ENCODE data around the gene CRYBA2.

The CRYBA2 gene

DNA sequence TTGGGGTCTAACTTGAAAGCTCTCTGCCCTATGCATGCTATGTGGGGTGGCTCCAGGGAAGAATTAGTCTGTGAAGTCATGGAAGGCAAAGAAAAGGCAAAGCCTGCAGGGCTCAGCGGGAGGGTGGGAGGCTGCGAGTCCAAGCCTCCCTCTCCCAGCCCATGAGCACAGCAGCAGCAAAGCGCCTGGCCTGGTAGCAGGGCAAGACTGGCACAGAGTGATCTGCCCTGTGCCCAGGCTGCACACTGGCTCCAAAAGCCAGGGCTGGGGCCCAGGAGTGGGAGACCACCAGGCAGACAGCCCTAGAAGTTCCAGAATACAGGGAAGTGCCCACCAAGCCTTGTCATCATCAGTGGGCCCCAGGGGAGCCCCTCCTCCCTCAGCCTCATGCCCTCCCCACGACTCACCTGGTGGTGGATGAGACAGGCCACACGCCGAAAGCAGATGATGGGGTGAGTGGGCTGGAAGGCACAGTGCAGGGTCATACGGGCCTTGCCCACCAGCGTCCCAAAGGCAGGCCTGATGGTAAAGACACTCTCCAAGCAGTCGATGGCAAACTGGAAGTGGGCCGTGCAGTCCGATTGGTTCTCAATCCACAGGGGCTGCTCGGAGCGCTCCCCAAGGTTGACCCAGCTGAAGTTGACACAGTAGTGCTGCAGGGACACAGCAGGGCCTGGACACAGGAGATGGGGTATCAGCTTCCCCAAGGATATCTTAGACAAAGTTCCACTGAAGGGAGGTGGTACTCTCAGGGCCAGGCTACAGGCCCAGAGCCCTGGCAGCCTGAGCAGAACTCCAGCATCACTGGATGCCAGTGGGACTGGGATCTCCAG lies 36.0 kb upstream of the CRYBA2 start:
- H4K20me1 ChIP-seq (ENCODE audit: low read depth, low read length): no peaks in the 10 kb centered on the region
- H2AFZ ChIP-seq (ENCODE audit: low read depth, low read length, severe bottlenecking): no peak overlapping the region
- no peaks in the 10 kb centered on the region for H3K9me3 ChIP-seq (ENCODE audit: insufficient read depth, low read length)
- no peak overlapping the region for H3K4me2 ChIP-seq (ENCODE audit: low read depth, low read length, poor library complexity, severe bottlenecking)
- no peaks in the 10 kb centered on the region for H3K27me3 ChIP-seq (ENCODE audit: low read length)
- H3K27ac ChIP-seq (ENCODE audit: low read depth, low read length): no peak overlapping the region
- no peaks in the 10 kb centered on the region for H3F3A ChIP-seq (ENCODE audit: insufficient read depth)
- H3K9me2 ChIP-seq (replicated peaks; ENCODE audit: insufficient read depth, low read length): no peaks in the 10 kb centered on the region
- no peak for TF ChIP-seq EZH2phosphoT487 (conservative IDR thresholded peaks at IDR 0.05; ENCODE audit: low read length)
- TF ChIP-seq, protein P1, sequence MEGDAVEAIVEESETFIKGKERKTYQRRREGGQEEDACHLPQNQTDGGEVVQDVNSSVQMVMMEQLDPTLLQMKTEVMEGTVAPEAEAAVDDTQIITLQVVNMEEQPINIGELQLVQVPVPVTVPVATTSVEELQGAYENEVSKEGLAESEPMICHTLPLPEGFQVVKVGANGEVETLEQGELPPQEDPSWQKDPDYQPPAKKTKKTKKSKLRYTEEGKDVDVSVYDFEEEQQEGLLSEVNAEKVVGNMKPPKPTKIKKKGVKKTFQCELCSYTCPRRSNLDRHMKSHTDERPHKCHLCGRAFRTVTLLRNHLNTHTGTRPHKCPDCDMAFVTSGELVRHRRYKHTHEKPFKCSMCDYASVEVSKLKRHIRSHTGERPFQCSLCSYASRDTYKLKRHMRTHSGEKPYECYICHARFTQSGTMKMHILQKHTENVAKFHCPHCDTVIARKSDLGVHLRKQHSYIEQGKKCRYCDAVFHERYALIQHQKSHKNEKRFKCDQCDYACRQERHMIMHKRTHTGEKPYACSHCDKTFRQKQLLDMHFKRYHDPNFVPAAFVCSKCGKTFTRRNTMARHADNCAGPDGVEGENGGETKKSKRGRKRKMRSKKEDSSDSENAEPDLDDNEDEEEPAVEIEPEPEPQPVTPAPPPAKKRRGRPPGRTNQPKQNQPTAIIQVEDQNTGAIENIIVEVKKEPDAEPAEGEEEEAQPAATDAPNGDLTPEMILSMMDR (IDR thresholded peaks at IDR 0.05; ENCODE audit: insufficient read depth, low read length, poor library complexity, severe bottlenecking): no peak
- no peak overlapping the region for H3K4me3 ChIP-seq (ENCODE audit: insufficient read depth, low read length, poor library complexity, severe bottlenecking)
- H3K79me2 ChIP-seq (ENCODE audit: insufficient read depth, low read length): no peaks in the 10 kb centered on the region
- no peak overlapping the region for H3K9ac ChIP-seq (ENCODE audit: low read length)
- no peaks in the 10 kb centered on the region for H3K36me3 ChIP-seq (ENCODE audit: low read length)

DNA sequence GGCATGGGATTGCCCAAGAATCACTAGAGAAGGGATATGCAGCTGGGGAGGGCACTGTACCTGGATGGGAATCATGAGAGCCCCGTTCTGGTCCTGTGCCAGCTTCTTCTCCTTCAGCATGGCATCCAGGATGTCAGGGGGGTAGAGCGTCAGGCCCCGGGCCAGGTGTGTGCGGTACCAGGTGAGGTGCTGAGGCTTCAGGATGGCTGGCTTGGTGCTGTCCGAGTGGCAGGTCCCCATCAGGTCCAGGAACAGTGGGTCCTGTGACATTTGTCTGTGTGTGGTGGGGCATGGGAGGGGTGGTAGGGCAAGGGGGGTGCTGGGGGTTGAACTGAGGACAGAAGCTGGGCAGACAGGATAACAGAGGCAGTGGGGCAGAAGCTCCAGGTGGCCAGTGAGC lies 34.9 kb upstream of the CRYBA2 start:
- Histone ChIP-seq H3F3A (ENCODE audit: insufficient read depth) (no peaks in the 10 kb centered on the region), H3K27me3 (ENCODE audit: low read length) (no peaks in the 10 kb centered on the region), H2AFZ (ENCODE audit: low read depth, low read length, severe bottlenecking) (no peak overlapping the region), H3K4me2 (ENCODE audit: low read depth, low read length, poor library complexity, severe bottlenecking) (no peak overlapping the region), H3K27ac (ENCODE audit: low read depth, low read length) (no peak overlapping the region), H4K20me1 (ENCODE audit: low read depth, low read length) (no peaks in the 10 kb centered on the region), H3K9me3 (ENCODE audit: insufficient read depth, low read length) (no peaks in the 10 kb centered on the region), H3K9me2 (replicated peaks; ENCODE audit: insufficient read depth, low read length) (no peaks in the 10 kb centered on the region), H3K4me3 (ENCODE audit: insufficient read depth, low read length, poor library complexity, severe bottlenecking) (no peak overlapping the region), H3K36me3 (ENCODE audit: low read length) (no peaks in the 10 kb centered on the region), H3K79me2 (ENCODE audit: insufficient read depth, low read length) (no peaks in the 10 kb centered on the region), H3K9ac (ENCODE audit: low read length) (no peak overlapping the region)
- no peak for TF ChIP-seq EZH2phosphoT487 (conservative IDR thresholded peaks at IDR 0.05; ENCODE audit: low read length)
- TF ChIP-seq, protein P1 (IDR thresholded peaks at IDR 0.05; ENCODE audit: insufficient read depth, low read length, poor library complexity, severe bottlenecking): no peak

DNA sequence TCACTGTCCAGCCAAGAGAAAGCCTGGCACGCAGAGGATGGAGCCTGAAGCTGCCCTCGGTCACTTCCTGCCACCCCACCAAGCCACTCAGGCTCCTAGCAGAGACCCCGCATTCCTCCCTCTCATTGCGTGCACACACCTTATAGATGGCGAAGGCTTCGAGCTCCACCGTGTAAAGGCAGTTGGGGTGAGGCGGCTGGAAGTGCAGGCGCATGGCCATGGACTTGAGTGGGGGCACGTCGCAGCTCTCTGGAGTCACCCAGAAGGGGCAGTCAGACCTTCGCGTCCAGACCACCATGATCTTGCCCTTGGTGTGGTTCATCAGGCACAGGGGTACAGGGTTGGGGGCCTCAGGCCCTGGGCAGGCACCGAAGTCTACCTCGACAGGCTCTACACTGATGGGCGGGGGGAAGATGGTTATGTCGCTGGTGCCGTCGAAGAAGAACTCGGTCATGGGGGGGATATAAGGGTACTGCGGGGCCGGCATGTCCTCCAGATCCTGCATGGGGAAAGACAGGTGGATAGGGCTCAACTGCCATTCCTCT lies 34.4 kb upstream of the CRYBA2 start:
- Histone ChIP-seq H3K27ac (ENCODE audit: low read depth, low read length) (no peak overlapping the region), H3K27me3 (ENCODE audit: low read length) (no peaks in the 10 kb centered on the region), H3K36me3 (ENCODE audit: low read length) (no peaks in the 10 kb centered on the region), H3K9ac (ENCODE audit: low read length) (no peak overlapping the region), H2AFZ (ENCODE audit: low read depth, low read length, severe bottlenecking) (no peak overlapping the region), H3F3A (ENCODE audit: insufficient read depth) (no peaks in the 10 kb centered on the region), H3K79me2 (ENCODE audit: insufficient read depth, low read length) (no peaks in the 10 kb centered on the region), H4K20me1 (ENCODE audit: low read depth, low read length) (no peaks in the 10 kb centered on the region), H3K4me3 (ENCODE audit: insufficient read depth, low read length, poor library complexity, severe bottlenecking) (no peak overlapping the region), H3K9me3 (ENCODE audit: insufficient read depth, low read length) (no peaks in the 10 kb centered on the region), H3K9me2 (replicated peaks; ENCODE audit: insufficient read depth, low read length) (no peaks in the 10 kb centered on the region), H3K4me2 (ENCODE audit: low read depth, low read length, poor library complexity, severe bottlenecking) (no peak overlapping the region)
- TF ChIP-seq, protein P1 (IDR thresholded peaks at IDR 0.05; ENCODE audit: insufficient read depth, low read length, poor library complexity, severe bottlenecking): no peak
- TF ChIP-seq EZH2phosphoT487 (conservative IDR thresholded peaks at IDR 0.05; ENCODE audit: low read length): no peak
